ENCODE results near the gene KCNG2.

Gene KCNG2

DNA sequence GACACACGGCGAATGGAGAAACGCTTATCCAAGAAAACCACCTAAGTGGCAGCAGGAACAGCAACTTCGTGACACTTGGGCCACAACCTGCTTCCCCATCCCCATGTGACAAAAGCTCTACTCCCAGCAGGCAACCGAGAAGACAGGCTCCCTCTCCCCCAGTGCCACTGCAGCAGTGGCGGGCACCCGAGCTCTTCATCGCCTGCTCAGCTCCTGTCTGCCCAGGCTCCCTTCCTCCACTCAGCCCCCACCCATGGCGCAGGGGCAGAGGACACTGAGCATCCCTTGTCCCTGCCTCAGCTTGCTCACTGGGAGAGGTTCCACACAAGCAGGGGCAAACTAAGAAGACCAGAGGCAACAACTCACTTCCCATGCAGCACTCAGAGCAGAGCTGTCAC is 130.8 kb downstream of the KCNG2 start:
- Histone ChIP-seq H3K9me3 (ENCODE audit: control insufficient read depth, insufficient read depth, low read depth, low read length) (peaks cover 36% of the 10 kb centered on the region), H3K36me3 (ENCODE audit: control insufficient read depth, insufficient read depth, low read length) (no peaks in the 10 kb centered on the region; the same call in 1 of the 2 replicates), H3K27ac (ENCODE audit: low read depth, low read length) (no peak overlapping the region)

DNA sequence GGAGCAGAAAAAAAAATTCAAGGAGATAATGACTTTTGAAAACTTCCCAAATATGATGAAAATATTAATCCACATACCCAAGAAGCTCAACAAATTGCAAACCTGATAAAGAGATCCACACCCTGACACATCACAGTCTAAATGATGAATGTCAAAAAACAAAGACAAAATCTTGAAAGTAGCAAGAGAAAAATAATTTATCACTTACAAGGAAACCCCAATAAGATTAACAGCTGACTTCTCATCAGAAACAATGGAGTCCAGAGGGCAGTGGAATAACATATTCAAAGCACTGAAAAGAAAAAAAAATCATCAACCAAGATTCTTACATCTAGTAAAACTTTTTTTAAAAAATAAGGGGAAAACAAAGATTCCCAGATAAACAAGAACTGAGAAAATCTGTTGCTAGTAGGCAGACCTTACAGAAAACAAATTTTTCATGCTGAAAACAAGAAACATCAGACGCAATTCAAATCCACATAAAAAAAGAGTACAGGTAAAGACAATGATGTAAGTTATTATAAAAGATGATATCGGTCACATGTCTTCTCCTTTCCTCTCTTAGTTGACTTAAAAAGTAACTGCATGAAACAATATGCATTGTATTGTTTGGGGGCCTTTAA is 132.4 kb downstream of the KCNG2 start:
- H3K9ac ChIP-seq (ENCODE audit: low read length): no peak overlapping the region
- no peak overlapping the region for H3K4me3 ChIP-seq (ENCODE audit: low read depth, low read length)
- no peaks in the 10 kb centered on the region for H3K27me3 ChIP-seq (ENCODE audit: control insufficient read depth, insufficient read depth, low read length)
- H3K27ac ChIP-seq (ENCODE audit: low read depth, low read length): no peak overlapping the region
- H3K4me1 ChIP-seq (ENCODE audit: control insufficient read depth, insufficient read depth, low read length): no peaks in the 10 kb centered on the region; the same call in 1 of the 2 replicates
- H3K36me3 ChIP-seq (ENCODE audit: control insufficient read depth, insufficient read depth, low read length): peaks cover 1% of the 10 kb centered on the region; the same call in 1 of the 2 replicates
- H3K9me3 ChIP-seq (ENCODE audit: control insufficient read depth, insufficient read depth, low read depth, low read length): peaks cover 37% of the 10 kb centered on the region

More for the DNA sequence above, 130.8 kb downstream of the KCNG2 start:
- Histone ChIP-seq H3K27me3 (ENCODE audit: control insufficient read depth, insufficient read depth, low read length) (no peaks in the 10 kb centered on the region), H3K9ac (ENCODE audit: low read length) (no peak overlapping the region), H3K4me3 (ENCODE audit: low read depth, low read length) (no peak overlapping the region), H3K4me1 (ENCODE audit: control insufficient read depth, insufficient read depth, low read length) (no peaks in the 10 kb centered on the region; the same call in 1 of the 2 replicates)

DNA sequence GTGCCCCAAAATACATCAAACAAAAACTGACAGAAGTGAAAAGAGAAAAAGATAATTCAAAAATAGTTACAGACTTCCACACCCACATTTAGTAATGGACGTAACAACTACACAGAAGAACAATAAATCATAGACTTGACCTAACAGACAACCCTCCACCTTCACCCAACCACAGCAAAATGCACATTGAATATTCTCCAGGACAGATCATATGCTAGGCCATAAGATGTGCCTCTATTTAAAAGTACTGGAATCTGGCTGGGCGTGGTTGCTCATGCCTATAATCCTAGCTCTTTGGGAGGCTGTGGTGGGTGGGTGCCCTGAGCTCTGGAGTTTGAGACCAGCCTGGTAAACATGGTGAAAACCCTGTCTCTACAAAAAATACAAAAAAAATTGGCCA is 133.7 kb downstream of the KCNG2 start:
- no peak overlapping the region for H3K27ac ChIP-seq (ENCODE audit: low read depth, low read length)
- H3K27me3 ChIP-seq (ENCODE audit: control insufficient read depth, insufficient read depth, low read length): no peaks in the 10 kb centered on the region
- peaks cover 47% of the 10 kb centered on the region for H3K9me3 ChIP-seq (ENCODE audit: control insufficient read depth, insufficient read depth, low read depth, low read length)
- H3K4me3 ChIP-seq (ENCODE audit: low read depth, low read length): no peak overlapping the region
- peaks cover 11% of the 10 kb centered on the region for H3K36me3 ChIP-seq (ENCODE audit: control insufficient read depth, insufficient read depth, low read length)
- H3K4me1 ChIP-seq (ENCODE audit: control insufficient read depth, insufficient read depth, low read length): no peaks in the 10 kb centered on the region; the same call in 1 of the 2 replicates
- no peak overlapping the region for H3K9ac ChIP-seq (ENCODE audit: low read length)

DNA sequence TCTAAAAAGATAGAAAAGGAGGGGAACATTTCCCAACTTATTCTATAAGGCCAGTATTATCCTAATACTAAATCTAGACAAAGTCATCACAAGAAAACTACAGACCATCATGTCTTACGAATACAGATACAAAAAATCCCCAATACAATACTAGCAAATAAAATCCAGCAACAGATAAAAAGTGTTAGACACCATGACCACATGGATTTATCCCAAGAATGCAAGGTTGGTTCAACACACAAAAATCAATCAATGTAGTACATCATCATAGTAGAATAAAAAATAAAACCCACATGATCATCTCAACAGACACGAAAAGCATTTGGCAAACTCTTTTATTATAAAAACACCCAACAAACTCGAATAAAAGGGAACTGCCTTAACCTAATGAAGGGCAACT is 135.2 kb downstream of the KCNG2 start:
- Histone ChIP-seq H3K4me1 (ENCODE audit: control insufficient read depth, insufficient read depth, low read length) (no peaks in the 10 kb centered on the region), H3K27ac (ENCODE audit: low read depth, low read length) (no peak overlapping the region), H3K27me3 (ENCODE audit: control insufficient read depth, insufficient read depth, low read length) (no peaks in the 10 kb centered on the region), H3K36me3 (ENCODE audit: control insufficient read depth, insufficient read depth, low read length) (peaks cover 11% of the 10 kb centered on the region), H3K9me3 (ENCODE audit: control insufficient read depth, insufficient read depth, low read depth, low read length) (peaks cover 47% of the 10 kb centered on the region), H3K4me3 (ENCODE audit: low read depth, low read length) (no peak overlapping the region), H3K9ac (ENCODE audit: low read length) (no peak overlapping the region)

DNA sequence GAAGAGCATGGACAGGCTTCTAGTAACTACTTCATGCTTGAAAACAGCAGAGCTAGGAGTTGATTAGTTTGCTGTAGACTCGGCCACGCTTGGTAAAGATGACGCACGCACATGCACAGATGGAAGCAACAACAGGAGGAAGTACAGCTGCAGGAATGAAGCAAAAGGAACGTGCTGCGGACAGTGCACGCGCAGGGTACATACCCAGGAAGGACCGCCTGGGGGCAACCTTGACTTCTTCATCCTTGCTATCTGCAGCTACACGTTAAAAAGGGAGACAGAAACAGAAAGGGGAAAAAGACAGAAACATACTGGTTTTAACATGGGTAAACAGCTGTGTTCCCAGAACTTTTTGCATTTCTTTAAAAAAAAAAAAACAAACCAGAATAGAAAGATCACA is 136.0 kb downstream of the KCNG2 start:
- Histone ChIP-seq H3K36me3 (ENCODE audit: control insufficient read depth, insufficient read depth, low read length) (peaks cover 11% of the 10 kb centered on the region), H3K27ac (ENCODE audit: low read depth, low read length) (no peak overlapping the region), H3K4me3 (ENCODE audit: low read depth, low read length) (no peak overlapping the region), H3K4me1 (ENCODE audit: control insufficient read depth, insufficient read depth, low read length) (no peaks in the 10 kb centered on the region), H3K27me3 (ENCODE audit: control insufficient read depth, insufficient read depth, low read length) (no peaks in the 10 kb centered on the region), H3K9me3 (ENCODE audit: control insufficient read depth, insufficient read depth, low read depth, low read length) (peaks cover 44% of the 10 kb centered on the region), H3K9ac (ENCODE audit: low read length) (no peak overlapping the region)

DNA sequence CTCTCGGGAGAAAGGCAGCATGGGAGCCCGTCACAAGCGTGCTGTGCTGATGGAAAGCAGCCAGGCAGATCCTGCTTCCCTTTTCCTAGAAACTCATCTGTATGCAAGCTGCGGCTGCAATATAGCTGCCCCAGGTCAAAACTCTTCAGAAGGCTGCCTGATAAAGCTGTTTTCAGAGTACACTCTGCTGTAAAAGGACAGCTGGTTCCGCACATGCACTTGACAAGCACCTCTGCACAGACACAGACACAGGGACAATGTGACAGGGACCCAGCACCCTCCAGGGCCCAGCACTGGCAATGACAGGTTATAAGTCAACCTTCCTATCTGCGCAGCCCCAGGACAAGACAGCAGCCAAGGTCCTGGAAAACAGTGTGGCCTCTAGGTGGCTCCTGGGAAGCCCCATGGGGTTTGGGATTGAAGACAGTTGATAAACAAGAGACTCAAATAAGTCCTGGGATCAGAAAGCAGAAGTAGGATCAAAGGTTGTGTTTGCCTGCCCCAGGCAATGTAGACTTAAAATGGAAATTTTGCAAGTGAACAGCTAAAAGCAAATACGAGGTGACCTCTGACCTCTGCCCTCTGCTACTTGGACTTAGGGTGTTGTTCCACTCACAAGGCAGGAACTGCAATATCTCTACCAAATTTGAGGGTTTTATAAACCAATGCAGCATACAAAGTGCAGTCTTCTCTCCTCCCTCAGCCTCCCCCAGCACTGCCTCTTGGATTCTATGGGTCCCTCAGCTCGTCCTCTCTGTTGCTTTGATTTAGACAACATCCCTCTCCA is 136.8 kb downstream of the KCNG2 start:
- H3K4me3 ChIP-seq (ENCODE audit: low read depth, low read length): no peak overlapping the region
- H3K27me3 ChIP-seq (ENCODE audit: control insufficient read depth, insufficient read depth, low read length): no peaks in the 10 kb centered on the region
- H3K9ac ChIP-seq (ENCODE audit: low read length): no peak overlapping the region
- H3K4me1 ChIP-seq (ENCODE audit: control insufficient read depth, insufficient read depth, low read length): no peaks in the 10 kb centered on the region
- H3K27ac ChIP-seq (ENCODE audit: low read depth, low read length): no peak overlapping the region
- peaks cover 40% of the 10 kb centered on the region for H3K9me3 ChIP-seq (ENCODE audit: control insufficient read depth, insufficient read depth, low read depth, low read length)
- peaks cover 11% of the 10 kb centered on the region for H3K36me3 ChIP-seq (ENCODE audit: control insufficient read depth, insufficient read depth, low read length)

DNA sequence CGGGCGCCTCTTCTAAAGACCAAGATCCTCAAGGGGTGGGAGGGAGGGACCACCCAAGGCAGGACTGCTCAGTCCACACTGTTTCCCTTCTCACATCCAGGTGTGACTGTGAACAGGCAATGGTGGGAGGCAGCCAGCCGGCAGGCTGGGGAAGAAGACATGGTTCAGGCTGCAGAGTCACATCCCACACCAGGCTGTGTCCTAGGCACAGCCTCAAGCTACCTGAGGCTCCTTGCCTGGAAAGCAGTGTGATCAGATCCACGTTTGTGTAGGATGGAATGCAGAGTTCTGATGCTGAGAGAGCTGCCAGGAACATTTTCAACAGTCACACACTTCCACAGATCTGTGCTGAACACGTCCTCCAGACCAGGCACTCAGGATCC is 137.4 kb downstream of the KCNG2 start:
- Histone ChIP-seq H3K36me3 (ENCODE audit: control insufficient read depth, insufficient read depth, low read length) (peaks cover 11% of the 10 kb centered on the region), H3K4me3 (ENCODE audit: low read depth, low read length) (no peak overlapping the region), H3K4me1 (ENCODE audit: control insufficient read depth, insufficient read depth, low read length) (no peaks in the 10 kb centered on the region), H3K9me3 (ENCODE audit: control insufficient read depth, insufficient read depth, low read depth, low read length) (peaks cover 34% of the 10 kb centered on the region), H3K27me3 (ENCODE audit: control insufficient read depth, insufficient read depth, low read length) (no peaks in the 10 kb centered on the region), H3K9ac (ENCODE audit: low read length) (no peak overlapping the region), H3K27ac (ENCODE audit: low read depth, low read length) (no peak overlapping the region)

DNA sequence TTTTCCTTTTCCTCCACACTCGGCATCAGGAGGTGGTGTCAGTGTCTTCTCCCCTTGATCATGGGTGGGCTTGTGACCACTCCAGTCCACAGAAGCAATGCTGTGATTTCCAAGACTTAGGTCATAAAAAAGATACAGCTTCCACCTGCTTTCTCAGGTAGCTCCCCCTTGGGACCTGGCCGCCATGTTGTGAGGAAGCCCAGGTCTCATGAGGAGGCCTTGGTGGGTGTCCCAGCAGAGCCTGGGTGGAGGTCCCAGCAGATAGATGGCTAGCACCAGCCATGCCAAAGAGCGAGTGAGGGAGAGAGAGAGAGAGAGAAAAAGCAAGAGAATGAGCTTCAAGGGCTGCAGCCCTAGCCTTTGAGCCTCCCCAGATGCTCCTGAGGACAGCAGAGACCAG is 137.8 kb downstream of the KCNG2 start:
- Histone ChIP-seq H3K4me1 (ENCODE audit: control insufficient read depth, insufficient read depth, low read length) (no peaks in the 10 kb centered on the region), H3K36me3 (ENCODE audit: control insufficient read depth, insufficient read depth, low read length) (peaks cover 11% of the 10 kb centered on the region), H3K27ac (ENCODE audit: low read depth, low read length) (no peak overlapping the region), H3K9me3 (ENCODE audit: control insufficient read depth, insufficient read depth, low read depth, low read length) (peaks cover 32% of the 10 kb centered on the region), H3K27me3 (ENCODE audit: control insufficient read depth, insufficient read depth, low read length) (no peaks in the 10 kb centered on the region), H3K4me3 (ENCODE audit: low read depth, low read length) (no peak overlapping the region), H3K9ac (ENCODE audit: low read length) (no peak overlapping the region)

DNA sequence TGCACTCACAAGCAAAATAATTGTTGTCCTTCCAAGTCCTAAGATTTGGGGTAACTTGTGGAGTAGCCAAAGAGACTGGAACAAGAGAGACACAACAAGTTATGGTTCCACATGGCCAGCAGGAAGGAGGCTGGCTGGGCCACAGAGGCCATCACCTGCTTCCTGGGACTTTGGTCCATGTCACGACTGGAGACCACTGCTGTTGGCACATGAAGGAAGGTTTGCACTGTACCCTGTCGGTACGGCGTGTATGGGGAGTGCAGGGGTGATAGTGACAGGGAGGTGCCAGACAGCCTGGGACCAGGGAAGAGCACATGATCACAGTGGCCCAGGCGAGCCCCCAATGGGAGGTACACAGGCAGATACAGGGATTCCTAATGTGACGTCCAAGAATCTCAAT is 138.2 kb downstream of the KCNG2 start:
- Histone ChIP-seq H3K9ac (ENCODE audit: low read length) (no peak overlapping the region), H3K9me3 (ENCODE audit: control insufficient read depth, insufficient read depth, low read depth, low read length) (peaks cover 29% of the 10 kb centered on the region), H3K4me1 (ENCODE audit: control insufficient read depth, insufficient read depth, low read length) (no peaks in the 10 kb centered on the region), H3K4me3 (ENCODE audit: low read depth, low read length) (no peak overlapping the region), H3K36me3 (ENCODE audit: control insufficient read depth, insufficient read depth, low read length) (peaks cover 11% of the 10 kb centered on the region), H3K27ac (ENCODE audit: low read depth, low read length) (no peak overlapping the region), H3K27me3 (ENCODE audit: control insufficient read depth, insufficient read depth, low read length) (no peaks in the 10 kb centered on the region)

DNA sequence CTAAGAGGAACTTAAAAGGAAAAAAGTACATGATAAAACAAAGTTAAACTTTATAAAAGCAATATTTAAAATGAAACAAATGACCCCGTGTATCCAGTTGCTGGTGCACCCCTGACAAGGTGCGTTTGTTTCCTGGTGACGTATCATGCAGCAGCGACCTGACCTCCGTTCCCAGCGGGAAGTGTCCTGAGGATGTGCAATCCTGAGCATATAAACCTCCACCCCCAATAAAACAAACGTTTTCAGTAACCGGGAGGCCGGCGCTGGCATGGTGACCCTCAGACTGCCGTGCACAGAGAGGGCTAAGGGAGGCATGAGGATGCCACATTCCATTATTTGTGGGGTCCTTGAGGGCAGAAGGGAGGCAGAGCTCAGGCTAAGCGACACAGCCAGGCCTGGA is 138.9 kb downstream of the KCNG2 start:
- Histone ChIP-seq H3K9me3 (ENCODE audit: control insufficient read depth, insufficient read depth, low read depth, low read length) (peaks cover 22% of the 10 kb centered on the region; the same call in 1 of the 2 replicates), H3K4me3 (ENCODE audit: low read depth, low read length) (no peak overlapping the region), H3K27ac (ENCODE audit: low read depth, low read length) (no peak overlapping the region), H3K36me3 (ENCODE audit: control insufficient read depth, insufficient read depth, low read length) (peaks cover 16% of the 10 kb centered on the region), H3K27me3 (ENCODE audit: control insufficient read depth, insufficient read depth, low read length) (no peaks in the 10 kb centered on the region), H3K4me1 (ENCODE audit: control insufficient read depth, insufficient read depth, low read length) (no peaks in the 10 kb centered on the region), H3K9ac (ENCODE audit: low read length) (no peak overlapping the region)

DNA sequence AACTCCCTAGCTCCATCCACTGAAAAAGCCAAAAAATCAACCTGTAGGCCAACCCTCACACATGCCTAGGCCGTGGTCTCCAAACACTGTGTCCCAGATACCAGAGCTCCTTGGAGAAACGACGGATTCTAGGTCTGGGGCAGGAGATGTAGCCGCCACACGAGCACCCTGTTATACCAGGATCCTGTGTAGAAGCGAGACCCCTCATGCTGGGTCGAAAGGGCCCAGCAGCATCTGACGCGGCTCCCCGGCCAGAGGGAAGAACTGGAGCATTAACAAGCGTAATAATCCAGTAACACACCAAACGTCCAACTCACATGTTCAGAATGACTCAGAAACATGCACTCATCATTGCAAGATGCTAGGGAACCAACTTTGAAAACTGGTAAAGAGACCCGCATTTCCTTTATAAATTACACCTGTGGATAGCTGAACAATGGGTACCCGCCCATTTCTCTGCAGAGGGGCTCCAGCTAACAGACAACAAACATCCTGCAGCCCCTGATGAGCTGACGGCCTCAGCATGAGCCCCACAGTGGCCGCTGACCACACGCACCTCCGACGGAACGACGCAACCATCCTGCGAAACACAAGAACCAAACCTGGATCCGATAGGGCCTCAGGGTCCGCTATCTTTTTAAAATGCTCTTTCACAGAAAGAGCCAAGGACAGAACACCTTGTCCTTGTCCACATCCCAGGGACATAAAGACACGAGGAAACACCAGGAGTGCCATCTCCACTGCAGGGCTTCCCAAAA is 139.5 kb downstream of the KCNG2 start:
- Histone ChIP-seq H3K9ac (ENCODE audit: low read length) (no peak overlapping the region), H3K27me3 (ENCODE audit: control insufficient read depth, insufficient read depth, low read length) (no peaks in the 10 kb centered on the region), H3K4me1 (ENCODE audit: control insufficient read depth, insufficient read depth, low read length) (no peaks in the 10 kb centered on the region), H3K4me3 (ENCODE audit: low read depth, low read length) (no peak overlapping the region), H3K36me3 (ENCODE audit: control insufficient read depth, insufficient read depth, low read length) (peaks cover 20% of the 10 kb centered on the region), H3K9me3 (ENCODE audit: control insufficient read depth, insufficient read depth, low read depth, low read length) (peaks cover 19% of the 10 kb centered on the region; the same call in 1 of the 2 replicates), H3K27ac (ENCODE audit: low read depth, low read length) (no peak overlapping the region)
